Measurements from ENCODE around the gene ARL8A. TPM values are rescaled to one million over a fixed set of nuclear protein-coding genes. Genes with fewer than 3 reads are reported as not detected.

The ARL8A gene
- total RNA-seq, 1 experiment from 2014 or later: 45.6 TPM

DNA sequence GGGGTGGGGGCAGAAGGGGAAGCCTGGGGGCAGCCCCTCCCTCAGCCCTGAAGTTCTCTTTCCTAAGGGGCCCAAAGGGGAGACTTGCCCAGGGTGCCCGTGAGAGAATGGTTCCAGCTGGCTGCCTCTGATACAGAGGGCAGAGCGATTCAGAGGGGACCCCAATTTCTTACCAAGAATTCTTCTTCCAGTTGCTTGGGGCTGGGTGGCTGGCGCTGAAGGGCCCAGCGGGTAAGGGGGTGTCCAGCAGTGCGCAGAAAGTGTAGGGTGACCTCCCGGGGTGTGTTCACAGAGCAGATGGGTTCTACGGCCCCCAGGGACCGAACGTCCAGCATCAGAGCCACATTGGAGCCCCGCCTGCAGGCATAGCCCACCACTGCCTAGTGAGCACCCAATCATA lies 13.4 kb upstream of the ARL8A start (continued):
- no peak for TF ChIP-seq ATF3 (IDR thresholded peaks at IDR 0.05)
- TF ChIP-seq RAD21 (IDR thresholded peaks at IDR 0.05; ENCODE audit: low read depth): no peak
- TF ChIP-seq CTCF (IDR thresholded peaks at IDR 0.05 in 2 of 3, conservative IDR thresholded peaks at IDR 0.05 in 1 of 3; ENCODE audit: borderline replicate concordance in 1 of 3, insufficient read depth in 1 of 3, low read depth in 2 of 3, low read length in 2 of 3): no peak
- no peak for TF ChIP-seq CEBPB (IDR thresholded peaks at IDR 0.05; ENCODE audit: low read depth)
- no peak for TF ChIP-seq SRF (IDR thresholded peaks at IDR 0.05; ENCODE audit: low read depth)
- TF ChIP-seq, protein P1, sequence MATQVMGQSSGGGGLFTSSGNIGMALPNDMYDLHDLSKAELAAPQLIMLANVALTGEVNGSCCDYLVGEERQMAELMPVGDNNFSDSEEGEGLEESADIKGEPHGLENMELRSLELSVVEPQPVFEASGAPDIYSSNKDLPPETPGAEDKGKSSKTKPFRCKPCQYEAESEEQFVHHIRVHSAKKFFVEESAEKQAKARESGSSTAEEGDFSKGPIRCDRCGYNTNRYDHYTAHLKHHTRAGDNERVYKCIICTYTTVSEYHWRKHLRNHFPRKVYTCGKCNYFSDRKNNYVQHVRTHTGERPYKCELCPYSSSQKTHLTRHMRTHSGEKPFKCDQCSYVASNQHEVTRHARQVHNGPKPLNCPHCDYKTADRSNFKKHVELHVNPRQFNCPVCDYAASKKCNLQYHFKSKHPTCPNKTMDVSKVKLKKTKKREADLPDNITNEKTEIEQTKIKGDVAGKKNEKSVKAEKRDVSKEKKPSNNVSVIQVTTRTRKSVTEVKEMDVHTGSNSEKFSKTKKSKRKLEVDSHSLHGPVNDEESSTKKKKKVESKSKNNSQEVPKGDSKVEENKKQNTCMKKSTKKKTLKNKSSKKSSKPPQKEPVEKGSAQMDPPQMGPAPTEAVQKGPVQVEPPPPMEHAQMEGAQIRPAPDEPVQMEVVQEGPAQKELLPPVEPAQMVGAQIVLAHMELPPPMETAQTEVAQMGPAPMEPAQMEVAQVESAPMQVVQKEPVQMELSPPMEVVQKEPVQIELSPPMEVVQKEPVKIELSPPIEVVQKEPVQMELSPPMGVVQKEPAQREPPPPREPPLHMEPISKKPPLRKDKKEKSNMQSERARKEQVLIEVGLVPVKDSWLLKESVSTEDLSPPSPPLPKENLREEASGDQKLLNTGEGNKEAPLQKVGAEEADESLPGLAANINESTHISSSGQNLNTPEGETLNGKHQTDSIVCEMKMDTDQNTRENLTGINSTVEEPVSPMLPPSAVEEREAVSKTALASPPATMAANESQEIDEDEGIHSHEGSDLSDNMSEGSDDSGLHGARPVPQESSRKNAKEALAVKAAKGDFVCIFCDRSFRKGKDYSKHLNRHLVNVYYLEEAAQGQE (IDR thresholded peaks at IDR 0.05; ENCODE audit: low read depth): no peak

- no peaks in the 10 kb centered on the region for H3K36me3 ChIP-seq (ENCODE audit: control insufficient read depth in 1 of 2, insufficient read depth in 2 of 2, low read length in 2 of 2)
- no peaks in the 10 kb centered on the region for H3K79me2 ChIP-seq (ENCODE audit: insufficient read depth, low read length)
- no peak overlapping the region for H2AFZ ChIP-seq (ENCODE audit: low read depth, low read length, poor library complexity, severe bottlenecking)
- ATAC-seq (no peak), DNase-seq (ENCODE audit: low read depth, low spot score) (no peak)
- intact Hi-C loops (cut with micrococcal nuclease): no loop called here
- H4K20me1 ChIP-seq (ENCODE audit: insufficient read depth): no peaks in the 10 kb centered on the region
- H3K4me1 ChIP-seq (ENCODE audit: control insufficient read depth in 1 of 2, insufficient read depth in 2 of 2, low read length in 2 of 2): peaks cover 20 to 26% of the 10 kb centered on the region in 2 experiments; a peak in 3 of 4 replicates
- H3K4me2 ChIP-seq (ENCODE audit: low read length): no peak overlapping the region
- no peak overlapping the region for H3K27ac ChIP-seq (ENCODE audit: low read depth, low read length)
- no peak overlapping the region for H3K9ac ChIP-seq (ENCODE audit: low read length)
- ChIA-PET CTCF (no interaction called here), RAD21 (ENCODE audit: low non-redundant PET in 1 of 2, low total read pairs in 2 of 2, uncharacterized antibody in 2 of 2, unreplicated experiment in 2 of 2) (no interaction called here), POLR2A (no interaction called here)
- H3K9me3 ChIP-seq (ENCODE audit: control insufficient read depth in 1 of 2, insufficient read depth in 1 of 2, low read depth in 1 of 2, low read length in 2 of 2): no peaks in the 10 kb centered on the region
- H3K27me3 ChIP-seq (ENCODE audit: insufficient read depth, low read length): no peaks in the 10 kb centered on the region
- no TSS peak for BruUV-seq (replicated peaks)
- H3K4me3 ChIP-seq (replicated peaks in 1 of 2; ENCODE audit: low read depth in 1 of 2, low read length in 2 of 2): no peak overlapping the region
- no peaks in the 10 kb centered on the region for H3K9me2 ChIP-seq (ENCODE audit: insufficient read depth)
- TF ChIP-seq ELF1 (IDR thresholded peaks at IDR 0.05; ENCODE audit: borderline replicate concordance, low read depth): no peak
- TF ChIP-seq ZBTB33 (IDR thresholded peaks at IDR 0.05; ENCODE audit: extremely low read depth, insufficient replicate concordance, low read length): no peak
- TF ChIP-seq CEBPB (IDR thresholded peaks at IDR 0.05; ENCODE audit: low read depth): no peak
- no peak for TF ChIP-seq FOSL1 (IDR thresholded peaks at IDR 0.05; ENCODE audit: low read depth)
- no peak for TF ChIP-seq CTCF (IDR thresholded peaks at IDR 0.05 in 2 of 3, conservative IDR thresholded peaks at IDR 0.05 in 1 of 3; ENCODE audit: borderline replicate concordance in 1 of 3, insufficient read depth in 1 of 3, low read depth in 2 of 3, low read length in 2 of 3)
- TF ChIP-seq ZFX (IDR thresholded peaks at IDR 0.05): no peak
- no peak for TF ChIP-seq SRF (IDR thresholded peaks at IDR 0.05; ENCODE audit: low read depth)
Observed at GRCh38 chr1:202156590-202156989, 12.1 kb upstream of the ARL8A start.
